ENCODE results near the gene NHLRC2. TPM values are rescaled to one million over a fixed set of nuclear protein-coding genes. Genes with fewer than 3 reads are reported as not detected.
A peak's percentile ranks its signal among the peaks of the same experiment; 100 is the strongest.

The NHLRC2 gene
- total and polyA plus RNA-seq, 2 of the 13 experiments (the other 11 are each of a cell fraction or from before 2014, with no cell fraction given), result 7.6 to 12.7 TPM

DNA sequence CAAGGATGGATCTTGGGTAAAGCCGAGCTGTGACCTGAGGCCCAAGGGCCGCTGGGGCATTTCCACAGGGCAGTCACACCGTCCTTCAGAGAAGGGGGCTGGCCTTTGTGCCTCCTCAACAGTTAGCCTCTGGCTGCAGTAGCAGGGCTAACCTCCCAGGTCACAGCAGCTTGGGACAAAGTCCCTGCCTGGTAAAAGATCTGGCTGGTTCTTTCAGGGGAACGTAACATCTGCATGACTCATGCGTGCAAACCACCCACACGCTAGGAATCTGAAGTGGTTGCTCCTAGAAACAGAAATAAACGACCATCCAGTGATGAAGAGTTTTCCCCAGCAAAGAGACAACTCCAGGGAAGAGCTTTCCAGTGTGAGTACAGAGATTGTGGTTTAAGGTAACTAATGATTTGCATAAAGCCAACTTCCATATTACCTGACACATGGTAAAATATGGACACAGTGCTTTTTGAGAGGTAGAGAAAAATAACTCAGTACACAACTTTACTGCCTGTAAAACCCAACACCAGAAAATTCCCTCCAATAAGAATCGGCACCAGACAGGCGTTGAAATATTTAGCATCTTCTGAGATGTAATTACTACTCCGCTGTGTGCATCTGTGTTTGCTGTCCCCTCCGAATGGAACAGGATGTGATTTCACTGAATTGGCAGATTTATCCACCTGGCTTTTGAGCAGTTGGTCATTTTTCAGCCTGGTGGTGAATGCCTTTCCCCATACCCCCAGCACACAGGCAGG is 104.3 kb downstream of the NHLRC2 start (continued):
- TF ChIP-seq ZBTB7A (CRISPR knock-in tag; IDR thresholded peaks at IDR 0.05) (no peak), NFE2L1 (CRISPR knock-in tag; IDR thresholded peaks at IDR 0.05; ENCODE audit: borderline replicate concordance) (no peak), HDAC6 (IDR thresholded peaks at IDR 0.05; ENCODE audit: low read depth, low read length) (no peak), MIER2 (CRISPR knock-in tag; IDR thresholded peaks at IDR 0.05) (no peak), CEBPG (CRISPR knock-in tag; IDR thresholded peaks at IDR 0.05) (no peak), FOXO1 (CRISPR knock-in tag; IDR thresholded peaks at IDR 0.05) (no peak), MED13 (CRISPR knock-in tag; IDR thresholded peaks at IDR 0.05) (no peak), TBX2 (CRISPR knock-in tag; IDR thresholded peaks at IDR 0.05; ENCODE audit: borderline replicate concordance) (no peak; the same call in 1 of the 2 replicates), SIX1 (CRISPR knock-in tag; IDR thresholded peaks at IDR 0.05; ENCODE audit: borderline replicate concordance) (no peak), ZNF75D (CRISPR knock-in tag; IDR thresholded peaks at IDR 0.05; ENCODE audit: borderline replicate concordance) (no peak), NFRKB (IDR thresholded peaks at IDR 0.05) (no peak), GPN1 (CRISPR knock-in tag; IDR thresholded peaks at IDR 0.05; ENCODE audit: borderline replicate concordance) (no peak), ZNF230 (CRISPR knock-in tag; IDR thresholded peaks at IDR 0.05) (no peak), HOXA5 (CRISPR knock-in tag; IDR thresholded peaks at IDR 0.05) (no peak), CREM (IDR thresholded peaks at IDR 0.05) (0 out of 2 replicates have a peak, but pooled peaks have one; percentile 15), CREM (CRISPR knock-in tag; IDR thresholded peaks at IDR 0.05) (no peak), SMC3 (IDR thresholded peaks at IDR 0.05; ENCODE audit: low read length) (no peak), ZNF598 (CRISPR knock-in tag; IDR thresholded peaks at IDR 0.05; ENCODE audit: borderline replicate concordance) (no peak), SMARCE1 (IDR thresholded peaks at IDR 0.05; ENCODE audit: borderline replicate concordance) (no peak), XBP1 (CRISPR knock-in tag; IDR thresholded peaks at IDR 0.05) (no peak), MATR3 (CRISPR knock-in tag; IDR thresholded peaks at IDR 0.05) (no peak), ZNF501 (CRISPR knock-in tag; IDR thresholded peaks at IDR 0.05) (no peak), TEAD3 (CRISPR knock-in tag; optimal IDR thresholded peaks at IDR 0.05; ENCODE audit: borderline replicate concordance) (peak; percentile 88), KLF16 (CRISPR knock-in tag; IDR thresholded peaks at IDR 0.05) (0 out of 4 replicates have a peak, but pooled peaks of 1 of the 2 experiments have one; percentile 38), KDM5A (IDR thresholded peaks at IDR 0.05; ENCODE audit: borderline replicate concordance, low read length) (no peak)
- TF ChIP-seq, protein P1, sequence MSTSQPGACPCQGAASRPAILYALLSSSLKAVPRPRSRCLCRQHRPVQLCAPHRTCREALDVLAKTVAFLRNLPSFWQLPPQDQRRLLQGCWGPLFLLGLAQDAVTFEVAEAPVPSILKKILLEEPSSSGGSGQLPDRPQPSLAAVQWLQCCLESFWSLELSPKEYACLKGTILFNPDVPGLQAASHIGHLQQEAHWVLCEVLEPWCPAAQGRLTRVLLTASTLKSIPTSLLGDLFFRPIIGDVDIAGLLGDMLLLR (CRISPR knock-in tag; IDR thresholded peaks at IDR 0.05), result no peak; the same call in 1 of the 2 replicates
- TF ChIP-seq, protein P2, sequence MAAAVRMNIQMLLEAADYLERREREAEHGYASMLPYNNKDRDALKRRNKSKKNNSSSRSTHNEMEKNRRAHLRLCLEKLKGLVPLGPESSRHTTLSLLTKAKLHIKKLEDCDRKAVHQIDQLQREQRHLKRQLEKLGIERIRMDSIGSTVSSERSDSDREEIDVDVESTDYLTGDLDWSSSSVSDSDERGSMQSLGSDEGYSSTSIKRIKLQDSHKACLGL (CRISPR knock-in tag; IDR thresholded peaks at IDR 0.05), result 0 out of 2 replicates have a peak, but pooled peaks have one; percentile 38
- TF ChIP-seq, protein P3, sequence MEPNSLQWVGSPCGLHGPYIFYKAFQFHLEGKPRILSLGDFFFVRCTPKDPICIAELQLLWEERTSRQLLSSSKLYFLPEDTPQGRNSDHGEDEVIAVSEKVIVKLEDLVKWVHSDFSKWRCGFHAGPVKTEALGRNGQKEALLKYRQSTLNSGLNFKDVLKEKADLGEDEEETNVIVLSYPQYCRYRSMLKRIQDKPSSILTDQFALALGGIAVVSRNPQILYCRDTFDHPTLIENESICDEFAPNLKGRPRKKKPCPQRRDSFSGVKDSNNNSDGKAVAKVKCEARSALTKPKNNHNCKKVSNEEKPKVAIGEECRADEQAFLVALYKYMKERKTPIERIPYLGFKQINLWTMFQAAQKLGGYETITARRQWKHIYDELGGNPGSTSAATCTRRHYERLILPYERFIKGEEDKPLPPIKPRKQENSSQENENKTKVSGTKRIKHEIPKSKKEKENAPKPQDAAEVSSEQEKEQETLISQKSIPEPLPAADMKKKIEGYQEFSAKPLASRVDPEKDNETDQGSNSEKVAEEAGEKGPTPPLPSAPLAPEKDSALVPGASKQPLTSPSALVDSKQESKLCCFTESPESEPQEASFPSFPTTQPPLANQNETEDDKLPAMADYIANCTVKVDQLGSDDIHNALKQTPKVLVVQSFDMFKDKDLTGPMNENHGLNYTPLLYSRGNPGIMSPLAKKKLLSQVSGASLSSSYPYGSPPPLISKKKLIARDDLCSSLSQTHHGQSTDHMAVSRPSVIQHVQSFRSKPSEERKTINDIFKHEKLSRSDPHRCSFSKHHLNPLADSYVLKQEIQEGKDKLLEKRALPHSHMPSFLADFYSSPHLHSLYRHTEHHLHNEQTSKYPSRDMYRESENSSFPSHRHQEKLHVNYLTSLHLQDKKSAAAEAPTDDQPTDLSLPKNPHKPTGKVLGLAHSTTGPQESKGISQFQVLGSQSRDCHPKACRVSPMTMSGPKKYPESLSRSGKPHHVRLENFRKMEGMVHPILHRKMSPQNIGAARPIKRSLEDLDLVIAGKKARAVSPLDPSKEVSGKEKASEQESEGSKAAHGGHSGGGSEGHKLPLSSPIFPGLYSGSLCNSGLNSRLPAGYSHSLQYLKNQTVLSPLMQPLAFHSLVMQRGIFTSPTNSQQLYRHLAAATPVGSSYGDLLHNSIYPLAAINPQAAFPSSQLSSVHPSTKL (CRISPR knock-in tag; IDR thresholded peaks at IDR 0.05), result peak; percentile 59; the same call in 1 of the 2 replicates
- TF ChIP-seq, protein P4, sequence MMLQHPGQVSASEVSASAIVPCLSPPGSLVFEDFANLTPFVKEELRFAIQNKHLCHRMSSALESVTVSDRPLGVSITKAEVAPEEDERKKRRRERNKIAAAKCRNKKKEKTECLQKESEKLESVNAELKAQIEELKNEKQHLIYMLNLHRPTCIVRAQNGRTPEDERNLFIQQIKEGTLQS (CRISPR knock-in tag; IDR thresholded peaks at IDR 0.05), result peak; percentile 88
